NCI-H1048 (cell line): ENCODE results near the gene TOMM6.

Experiments
- DNase-seq: peaks from one replicate; lab custom pipeline; 2025; lab: John Stamatoyannopoulos, UW

The TOMM6 gene

DNA sequence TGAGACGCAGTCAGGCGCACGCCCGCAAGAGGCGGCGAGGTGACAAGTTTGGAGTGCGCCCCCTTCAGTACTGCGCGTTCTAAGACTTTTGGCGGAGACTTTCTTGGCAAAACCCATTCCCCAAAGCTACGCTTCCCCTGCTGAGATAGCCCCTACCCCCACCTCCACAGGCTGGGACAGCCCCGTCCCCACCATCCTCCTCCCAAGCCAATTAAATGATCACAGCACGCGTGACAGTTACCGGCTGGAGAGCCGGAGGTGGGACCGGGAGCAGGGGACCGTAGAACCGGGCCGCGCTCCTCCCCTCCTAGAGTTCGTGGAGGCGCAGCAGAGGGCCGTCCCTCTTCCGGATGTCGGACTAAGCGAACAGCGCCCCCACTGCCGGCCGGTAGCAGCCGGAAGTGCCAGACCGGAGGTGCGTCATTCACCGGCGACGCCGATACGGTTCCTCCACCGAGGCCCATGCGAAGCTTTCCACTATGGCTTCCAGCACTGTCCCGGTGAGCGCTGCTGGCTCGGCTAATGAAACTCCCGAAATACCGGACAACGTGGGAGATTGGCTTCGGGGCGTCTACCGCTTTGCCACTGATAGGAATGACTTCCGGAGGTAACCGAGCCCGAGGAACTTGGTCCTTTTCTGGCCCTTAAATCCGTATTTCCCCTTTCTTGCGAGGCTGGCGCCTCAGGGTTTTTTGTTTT lies at the start of gene TOMM6:
TOMM6 (plus strand) TSS at position 476 of the 699 bp plus-strand sequence; CDS start at position 480, 4 bp downstream.
- peak; percentile 87 for DNase-seq

GRCh38 chr6:41739041-41739440 lies 48.5 kb upstream of the TOMM6 start:
- DNase-seq: no peak

DNA sequence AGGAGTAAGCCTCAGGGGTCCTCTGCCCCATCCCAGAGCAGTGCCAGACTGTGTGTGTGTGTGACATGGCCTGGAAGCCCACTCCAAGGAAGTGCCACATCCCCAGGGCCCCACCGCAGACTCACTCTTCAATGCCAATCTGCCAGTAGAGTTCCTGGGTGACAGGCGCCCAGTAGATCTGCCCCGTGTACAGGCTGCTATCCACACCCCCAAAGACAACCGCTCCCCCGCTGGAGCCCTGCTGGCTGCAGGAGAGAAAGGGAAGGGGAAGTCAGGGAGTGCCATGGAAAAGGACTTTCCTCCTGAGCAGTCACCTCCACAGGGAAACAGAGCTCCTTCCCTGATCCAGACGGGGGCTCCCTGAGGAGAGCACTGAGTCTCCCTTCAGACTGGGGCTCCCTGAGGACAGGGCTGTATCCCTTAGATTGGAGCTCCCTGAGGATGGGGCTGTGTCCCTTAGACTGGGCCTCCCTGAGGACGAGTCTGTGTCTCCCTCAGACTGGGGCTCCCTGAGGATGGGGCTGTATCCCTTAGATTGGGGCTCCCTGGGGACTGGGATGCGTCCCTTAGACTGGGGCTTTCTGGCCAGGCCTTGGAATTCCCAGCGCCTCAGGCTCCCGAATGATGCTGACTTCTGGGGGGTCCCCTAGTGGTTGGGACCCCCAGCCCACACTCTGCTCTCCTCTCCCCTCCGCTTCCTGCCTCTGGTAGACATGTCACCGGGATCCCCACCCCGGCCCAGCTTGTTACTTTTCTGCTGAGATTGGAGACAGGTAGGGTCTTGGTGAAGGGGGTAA lies 46.9 kb upstream of the TOMM6 start:
- DNase-seq: no peak

DNA sequence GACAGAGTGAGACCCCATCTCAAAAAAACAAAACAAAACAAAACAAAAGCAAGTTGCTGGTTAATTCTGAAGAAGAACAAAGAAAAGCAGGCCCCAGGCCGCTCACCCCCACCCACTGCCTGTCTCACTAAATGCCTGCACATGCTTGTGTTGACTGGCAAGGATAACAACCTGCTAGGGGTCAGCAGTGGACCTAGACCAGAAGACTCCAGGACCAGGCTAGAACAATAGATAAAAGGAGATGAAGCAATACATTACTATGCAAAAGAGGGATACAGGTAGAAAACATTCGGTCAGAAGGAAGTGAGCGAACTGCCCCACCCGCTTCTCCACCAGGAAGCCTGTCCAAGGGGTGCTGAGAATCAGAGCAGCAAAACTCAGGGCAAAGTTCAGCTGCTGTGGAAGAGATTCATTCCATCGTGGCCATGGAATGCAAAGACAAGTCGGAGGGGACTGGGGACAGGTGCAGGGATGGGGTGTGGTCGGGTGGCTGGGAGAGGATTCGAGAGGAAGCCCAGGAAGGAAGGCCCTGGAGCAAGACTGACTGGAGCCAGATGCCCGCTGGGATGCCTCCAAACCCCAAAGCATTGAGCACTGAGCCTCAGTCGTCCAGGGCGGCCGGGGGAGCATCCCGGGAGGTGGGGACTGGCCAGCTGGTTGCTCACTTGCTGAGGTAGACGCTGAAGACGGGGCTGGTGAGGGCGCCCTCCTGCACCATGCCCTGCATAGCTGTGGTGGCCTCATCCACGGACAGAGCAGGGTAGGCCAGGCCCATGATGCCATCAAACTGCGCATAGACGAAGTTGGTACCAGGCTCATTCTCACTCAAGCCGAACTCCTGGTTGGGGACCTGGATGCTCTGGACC lies 45.6 kb upstream of the TOMM6 start:
- DNase-seq: no peak

- DNase-seq: no peak
Measured at GRCh38 chr6:41743406-41744235, 43.9 kb upstream of the TOMM6 start.

- no peak for DNase-seq
Measured at GRCh38 chr6:41744236-41744787, 43.2 kb upstream of the TOMM6 start.

DNA sequence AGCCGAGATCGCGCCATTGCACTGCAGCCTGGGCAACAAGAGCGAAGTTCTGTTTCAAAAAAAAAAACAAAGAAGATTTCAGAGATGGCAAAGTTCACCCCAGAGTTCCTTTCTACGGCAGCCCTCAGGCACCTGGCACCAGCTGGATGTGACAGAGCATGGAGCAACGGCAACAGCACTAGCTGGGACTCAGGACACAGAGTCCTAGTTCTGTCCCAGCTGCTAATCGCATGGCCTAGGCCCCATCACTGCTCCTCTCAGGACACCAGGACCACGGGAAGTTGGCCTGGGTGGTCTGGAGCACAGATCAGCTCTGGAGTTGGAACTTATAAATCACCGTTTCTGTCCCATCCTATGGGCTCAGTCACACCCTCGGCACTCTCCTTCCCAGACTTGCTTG lies 41.4 kb upstream of the TOMM6 start:
- no peak for DNase-seq

- DNase-seq: no peak
Measured at GRCh38 chr6:41747256-41748101, 40.0 kb upstream of the TOMM6 start, which contains the start of gene PGC. Gene PGC, minus strand, starts transcription at chr6:41747397. Its CDS starts 63 bp downstream, at chr6:41747334.

GRCh38 chr6:41748102-41748477 lies 39.4 kb upstream of the TOMM6 start:
- no peak for DNase-seq

DNA sequence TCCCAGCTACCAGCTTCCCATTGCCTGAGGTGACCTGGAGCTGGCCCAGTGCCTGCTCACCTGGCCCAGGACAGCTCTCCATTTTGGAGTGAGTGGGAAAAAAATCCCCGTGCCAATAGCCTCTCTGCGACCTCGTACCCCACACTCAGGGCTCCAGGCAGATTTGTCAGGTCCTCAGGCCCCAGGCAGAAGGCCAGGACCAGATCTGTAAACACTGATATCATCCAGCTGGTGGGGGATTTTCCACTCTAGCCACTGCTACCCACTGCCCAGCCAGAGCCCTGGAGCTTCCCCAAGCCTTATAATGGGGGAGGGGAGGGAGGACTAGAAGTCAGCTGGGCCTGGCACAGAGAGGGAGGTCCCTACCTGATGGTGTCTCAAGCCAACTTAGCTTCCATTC lies 39.0 kb upstream of the TOMM6 start:
- DNase-seq: no peak

- no peak for DNase-seq
Measured at GRCh38 chr6:41750374-41750773, 37.1 kb upstream of the TOMM6 start.

- DNase-seq: no peak
Measured at GRCh38 chr6:41755895-41756294, 31.6 kb upstream of the TOMM6 start.

GRCh38 chr6:41756354-41756753 lies 31.1 kb upstream of the TOMM6 start:
- DNase-seq: no peak

DNA sequence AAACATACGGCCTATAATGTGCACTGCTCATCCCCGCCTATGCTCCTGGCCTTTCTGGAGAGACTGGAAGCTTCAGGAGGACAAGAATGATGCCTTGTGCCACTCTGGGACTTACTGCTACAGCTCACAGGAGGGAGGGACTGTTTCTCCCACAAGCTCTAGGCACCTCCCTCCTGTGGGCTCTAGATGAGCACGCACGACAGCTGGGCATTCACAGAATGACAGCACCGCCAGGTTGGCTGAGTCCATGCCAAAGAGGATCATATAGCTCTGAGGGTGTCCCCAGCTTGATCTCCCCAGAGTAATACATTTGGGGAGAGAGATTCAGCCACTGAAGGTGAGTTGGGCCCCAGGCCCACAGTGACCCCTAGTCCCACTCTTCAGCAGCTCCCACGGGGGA lies 30.2 kb upstream of the TOMM6 start:
- DNase-seq: no peak

DNA sequence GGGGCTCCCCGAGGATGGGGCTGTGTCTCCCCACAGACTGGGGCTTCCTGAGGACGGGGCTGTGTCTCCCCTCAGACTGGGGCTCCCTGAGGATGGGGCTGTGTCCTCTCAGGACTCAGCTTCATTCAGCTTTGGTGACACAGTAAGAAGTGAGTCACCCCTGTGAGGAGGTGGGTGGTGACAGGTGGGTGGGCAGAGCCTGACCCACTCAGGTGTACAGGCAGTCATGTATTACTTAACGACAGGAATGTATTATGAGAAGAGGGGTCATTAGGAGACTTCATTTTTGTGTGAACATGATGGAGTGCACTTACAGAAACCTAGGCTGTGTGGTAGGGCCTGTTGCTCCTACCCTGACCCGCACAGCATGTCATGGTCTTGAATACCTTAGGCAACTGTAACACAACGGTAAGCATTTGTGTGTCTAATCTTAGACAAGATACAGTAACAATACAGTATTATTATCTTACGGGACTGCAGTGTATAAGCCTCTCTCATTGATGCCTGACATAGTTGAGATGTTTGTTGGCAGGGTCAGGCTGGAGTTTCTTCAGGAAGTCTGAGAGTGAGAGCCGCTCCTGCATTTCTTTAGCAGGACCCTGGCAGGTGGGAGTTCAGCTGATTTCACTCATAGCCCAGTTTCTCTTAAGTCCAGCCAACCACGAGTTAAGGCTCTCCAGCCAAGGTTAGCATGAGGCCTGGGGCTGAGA lies 29.4 kb upstream of the TOMM6 start:
- DNase-seq: no peak

- DNase-seq: no peak
Measured at GRCh38 chr6:41758641-41759035, 28.9 kb upstream of the TOMM6 start.

GRCh38 chr6:41759106-41759904 lies 28.2 kb upstream of the TOMM6 start:
- DNase-seq: no peak

DNA sequence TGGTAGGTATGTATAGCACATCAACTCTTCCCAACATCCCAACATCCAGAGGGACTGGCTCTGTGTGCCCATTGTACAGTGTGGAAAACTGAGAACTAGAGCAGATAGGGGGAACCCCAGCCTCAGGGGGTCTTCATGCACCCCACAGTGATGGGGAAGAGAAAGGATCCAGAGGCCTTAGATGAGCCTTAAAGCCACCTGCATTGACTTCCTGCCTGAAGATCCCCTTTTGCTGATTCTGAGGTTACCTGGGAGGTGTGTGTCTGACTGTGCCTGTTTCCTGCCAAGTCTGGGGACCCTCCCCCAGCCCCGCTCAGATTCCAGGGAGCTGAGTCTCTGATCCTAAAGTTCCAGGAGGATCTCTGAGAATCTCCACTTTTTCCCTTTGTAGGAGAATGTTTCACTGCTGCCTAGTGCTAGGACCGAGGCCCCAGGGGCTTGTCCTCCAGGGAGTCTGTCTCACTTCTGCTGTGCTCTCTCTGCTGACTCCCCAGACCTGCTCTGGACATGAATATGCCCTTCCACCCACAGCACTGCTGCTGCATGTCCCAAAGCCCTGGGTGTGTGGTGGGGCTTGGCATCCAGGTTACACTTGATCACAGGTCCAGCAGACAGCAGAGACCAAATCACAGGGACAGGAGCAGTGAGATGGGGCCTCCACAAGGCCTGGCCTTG lies 27.5 kb upstream of the TOMM6 start:
- DNase-seq: no peak
